HCT116 (cell line): ENCODE data around the gene IGSF11.

Experiments used
- ATF3 ChIP-seq: IDR thresholded peaks from 2 replicates; pipeline ENCODE4 v1.6.1; 2012
- CTCF ChIP-seq, 3 experiments: fragments of 200-600 bp in 1 of 3; sonication (generic) in 1 of 3; IDR thresholded peaks in 2 of 3; conservative IDR thresholded peaks in 1 of 3; 2 replicates each; pipeline ENCODE4 v1.5.1; 2012 to 2017; ENCODE audit warnings: low read depth in 2 of 3, low read length in 2 of 3, antibody characterized with exemption in 1 of 3, borderline replicate concordance in 1 of 3, control low read depth in 1 of 3, mild to moderate bottlenecking in 1 of 3, mixed read lengths in 1 of 3, mixed run types in 1 of 3, moderate library complexity in 1 of 3; ENCODE audit not compliant: insufficient read depth in 1 of 3
- EZH2 ChIP-seq: fragments of 200-600 bp; sonication (generic); IDR thresholded peaks from 2 replicates; pipeline ENCODE4 v1.6.1; 2017; ENCODE audit warnings: antibody characterized with exemption, mixed run types
- JUND ChIP-seq: IDR thresholded peaks from 2 replicates; pipeline ENCODE4 v1.6.1; 2012
- POLR2A ChIP-seq: IDR thresholded peaks from 2 replicates; pipeline ENCODE4 v1.7.0; 2011; ENCODE audit warnings: borderline replicate concordance; ENCODE audit not compliant: insufficient read depth, insufficient read length; ENCODE audit errors: extremely low read depth
- POLR2AphosphoS5 ChIP-seq: IDR thresholded peaks from 2 replicates; pipeline ENCODE4 v1.6.1; 2011; ENCODE audit warnings: mild to moderate bottlenecking, low read depth, low read length, moderate library complexity
- REST ChIP-seq: IDR thresholded peaks from 2 replicates; pipeline ENCODE4 v1.6.1; 2012; ENCODE audit warnings: low read depth
- SP1 ChIP-seq: IDR thresholded peaks from 2 replicates; pipeline ENCODE4 v1.6.1; 2012; ENCODE audit warnings: low read depth
- SRF ChIP-seq: IDR thresholded peaks from 2 replicates; pipeline ENCODE4 v1.6.1; 2012; ENCODE audit warnings: low read depth
- TCF7L2 ChIP-seq: IDR thresholded peaks from 2 replicates; pipeline ENCODE4 v1.7.0; 2011; ENCODE audit warnings: borderline replicate concordance, inconsistent platforms; ENCODE audit not compliant: insufficient read depth, insufficient read length; ENCODE audit errors: extremely low read depth

- TF ChIP-seq CTCF (IDR thresholded peaks at IDR 0.05 in 2 of 3, conservative IDR thresholded peaks at IDR 0.05 in 1 of 3; ENCODE audit: borderline replicate concordance in 1 of 3, insufficient read depth in 1 of 3, low read depth in 2 of 3, low read length in 2 of 3) (no peak), TCF7L2 (no peak), POLR2AphosphoS5 (no peak), JUND (no peak), SP1 (no peak), POLR2A (no peak), SRF (no peak), REST (no peak), EZH2 (no peak), ATF3 (no peak)
Measured at GRCh38 chr3:119013951-119014350, 20.7 kb downstream of the IGSF11 start.
